WERI-Rb-1 (cell line): ENCODE data around the gene MPHOSPH9.
A peak's percentile ranks its signal among the peaks of the same experiment; 100 is the strongest.

Experiments
- DNase-seq: peaks from one replicate; pipeline ENCODE4 v3.0.0-alpha.2; 2020
- H3K27ac ChIP-seq: fragments of 250-450 bp; sonication (Bioruptor Pico); 2 replicates; pipeline ENCODE4 v1.5.1; 2020; ENCODE audit warnings: mild to moderate bottlenecking, moderate library complexity
- H3K27me3 ChIP-seq: fragments of 250-450 bp; sonication (Bioruptor Pico); 2 replicates; pipeline ENCODE4 v1.5.1; 2021; ENCODE audit warnings: mild to moderate bottlenecking, low read depth, moderate library complexity; ENCODE audit not compliant: insufficient read depth, severe bottlenecking
- H3K36me3 ChIP-seq: fragments of 250-450 bp; sonication (Bioruptor Pico); 2 replicates; pipeline ENCODE4 v1.5.1; 2020; ENCODE audit warnings: mild to moderate bottlenecking, moderate library complexity
- H3K4me3 ChIP-seq: 2 replicates; pipeline ENCODE4 v1.5.1; 2011; ENCODE audit warnings: low read depth, mild to moderate bottlenecking, control low read depth, low read length
- H3K9me3 ChIP-seq: fragments of 250-450 bp; sonication (Bioruptor Pico); 2 replicates; pipeline ENCODE4 v1.5.1; 2021; ENCODE audit warnings: mild to moderate bottlenecking, moderate library complexity; ENCODE audit not compliant: severe bottlenecking
- TF ChIP-seq, protein P1 (sequence below): IDR thresholded peaks from 2 replicates; pipeline ENCODE4 v1.5.1; 2011; ENCODE audit warnings: low read depth, mild to moderate bottlenecking, control low read depth, inconsistent platforms, low read length

MPHOSPH9 gene

DNA sequence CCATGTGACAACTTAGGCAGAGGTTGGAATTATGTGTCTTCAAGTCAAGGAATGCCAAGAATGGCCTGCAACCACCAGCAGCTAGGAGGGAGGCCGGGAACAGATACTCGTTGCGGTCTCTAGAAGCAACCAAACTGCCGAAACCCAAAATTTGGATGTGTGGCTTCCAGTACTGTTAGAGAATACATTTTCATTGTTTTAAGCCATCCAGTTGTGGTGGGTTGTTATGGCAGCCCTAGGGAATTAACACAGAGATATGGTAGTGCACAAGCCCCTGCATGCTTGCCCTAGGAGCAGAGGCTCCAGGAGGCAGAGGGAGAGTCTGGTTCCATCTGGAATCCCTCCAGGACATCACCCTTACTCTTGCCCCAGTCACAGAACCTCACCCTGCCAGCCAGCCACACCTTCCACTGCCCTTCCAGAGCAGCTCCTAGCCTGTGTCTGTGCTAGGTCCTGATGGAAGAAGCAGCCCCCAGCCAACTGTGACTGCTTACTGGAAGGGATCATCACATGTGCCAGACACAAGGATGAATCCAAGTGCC, 101.6 kb downstream of the MPHOSPH9 start:
- Histone ChIP-seq H3K27ac (no peak overlapping the region), H3K36me3 (no peaks in the 10 kb centered on the region; the same call in 1 of the 2 replicates), H3K9me3 (no peaks in the 10 kb centered on the region), H3K27me3 (no peaks in the 10 kb centered on the region), H3K4me3 (no peak overlapping the region)
- TF ChIP-seq, protein P1, sequence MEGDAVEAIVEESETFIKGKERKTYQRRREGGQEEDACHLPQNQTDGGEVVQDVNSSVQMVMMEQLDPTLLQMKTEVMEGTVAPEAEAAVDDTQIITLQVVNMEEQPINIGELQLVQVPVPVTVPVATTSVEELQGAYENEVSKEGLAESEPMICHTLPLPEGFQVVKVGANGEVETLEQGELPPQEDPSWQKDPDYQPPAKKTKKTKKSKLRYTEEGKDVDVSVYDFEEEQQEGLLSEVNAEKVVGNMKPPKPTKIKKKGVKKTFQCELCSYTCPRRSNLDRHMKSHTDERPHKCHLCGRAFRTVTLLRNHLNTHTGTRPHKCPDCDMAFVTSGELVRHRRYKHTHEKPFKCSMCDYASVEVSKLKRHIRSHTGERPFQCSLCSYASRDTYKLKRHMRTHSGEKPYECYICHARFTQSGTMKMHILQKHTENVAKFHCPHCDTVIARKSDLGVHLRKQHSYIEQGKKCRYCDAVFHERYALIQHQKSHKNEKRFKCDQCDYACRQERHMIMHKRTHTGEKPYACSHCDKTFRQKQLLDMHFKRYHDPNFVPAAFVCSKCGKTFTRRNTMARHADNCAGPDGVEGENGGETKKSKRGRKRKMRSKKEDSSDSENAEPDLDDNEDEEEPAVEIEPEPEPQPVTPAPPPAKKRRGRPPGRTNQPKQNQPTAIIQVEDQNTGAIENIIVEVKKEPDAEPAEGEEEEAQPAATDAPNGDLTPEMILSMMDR = no peak
- no peak for DNase-seq

- Histone ChIP-seq H3K27ac (no peak overlapping the region), H3K36me3 (no peaks in the 10 kb centered on the region), H3K4me3 (no peak overlapping the region), H3K9me3 (no peaks in the 10 kb centered on the region), H3K27me3 (no peaks in the 10 kb centered on the region)
- DNase-seq = no peak
- TF ChIP-seq, protein P1 = no peak
These were observed 103.3 kb downstream of the MPHOSPH9 start for GRCh38 chr12:123129621-123130020.

DNA sequence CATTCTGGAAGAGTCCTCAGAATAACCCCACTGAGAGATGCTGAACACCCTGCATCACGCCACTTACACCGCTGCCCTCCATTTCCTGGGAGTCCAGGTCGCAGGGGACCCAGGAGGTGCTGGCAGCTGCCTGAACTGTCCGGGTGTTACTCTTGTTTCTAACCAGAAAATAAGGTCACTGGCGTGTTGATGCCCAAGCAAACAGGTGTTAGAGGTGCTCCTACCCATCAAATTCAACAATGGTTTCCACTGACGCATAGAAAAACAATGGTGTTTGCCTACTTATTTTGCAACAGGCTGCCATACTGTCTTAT, 105.8 kb downstream of the MPHOSPH9 start:
- no peaks in the 10 kb centered on the region for H3K9me3 ChIP-seq
- H3K27me3 ChIP-seq = no peaks in the 10 kb centered on the region
- TF ChIP-seq, protein P1 = no peak
- H3K4me3 ChIP-seq = no peak overlapping the region
- H3K27ac ChIP-seq = no peak overlapping the region
- no peak for DNase-seq
- H3K36me3 ChIP-seq = no peaks in the 10 kb centered on the region

GRCh38 chr12:123126294-123127181, 106.4 kb downstream of the MPHOSPH9 start:
- TF ChIP-seq, protein P1 = peak; percentile 24; the same call in 1 of the 2 replicates
- Histone ChIP-seq H3K36me3 (no peaks in the 10 kb centered on the region), H3K27ac (no peak overlapping the region), H3K27me3 (no peaks in the 10 kb centered on the region), H3K9me3 (no peaks in the 10 kb centered on the region), H3K4me3 (no peak overlapping the region)
- no peak for DNase-seq

GRCh38 chr12:123122626-123123025, 110.3 kb downstream of the MPHOSPH9 start:
- Histone ChIP-seq H3K27ac (no peak overlapping the region), H3K9me3 (no peaks in the 10 kb centered on the region), H3K27me3 (no peaks in the 10 kb centered on the region), H3K36me3 (no peaks in the 10 kb centered on the region), H3K4me3 (no peak overlapping the region)
- TF ChIP-seq, protein P1 = no peak
- DNase-seq = no peak
